Natural killer cell (primary cell): ENCODE measurements around the gene GYS1. TPM values are rescaled to one million over a fixed set of nuclear protein-coding genes. Genes with fewer than 3 reads are reported as not detected.

ENCODE experiments used
- ATAC-seq, 3 donors: fragments of 150-1000 bp in 2 of 3; fragments of 200-7000 bp in 1 of 3; cut with Tn5 transposase; 1 replicate in 1 of 3; 2 replicates in 2 of 3; pipeline ENCODE4 v1.10.0; 2021; ENCODE audit warnings: mild to moderate bottlenecking in 2 of 3, moderate library complexity in 2 of 3
- DNase-seq, 2 donors: peaks; one replicate each; pipeline versions ENCODE4 v3.0.0 to v3.0.0-alpha.2; 2013 to 2021; ENCODE audit warnings: mixed read lengths in 1 of 2
- H3K27ac ChIP-seq: one replicate; pipeline ENCODE4 v1.5.1; 2013; ENCODE audit warnings: mild to moderate bottlenecking, low read length
- H3K27me3 ChIP-seq: one replicate; pipeline ENCODE4 v1.6.1; 2013; ENCODE audit warnings: low read length; ENCODE audit not compliant: control insufficient read depth, insufficient read depth
- H3K36me3 ChIP-seq: one replicate; pipeline ENCODE4 v1.6.1; 2013; ENCODE audit warnings: low read length; ENCODE audit not compliant: control insufficient read depth, insufficient read depth
- H3K4me1 ChIP-seq: one replicate; pipeline ENCODE4 v1.6.1; 2013; ENCODE audit warnings: low read length; ENCODE audit not compliant: control insufficient read depth, insufficient read depth
- H3K4me3 ChIP-seq: one replicate; pipeline ENCODE4 v1.5.1; 2013; ENCODE audit warnings: low read length
- H3K9me3 ChIP-seq: one replicate; pipeline ENCODE4 v1.6.1; 2013; ENCODE audit warnings: low read length; ENCODE audit not compliant: control insufficient read depth, insufficient read depth
- H3K27ac Mint-ChIP-seq, 2 donors: one replicate each; pipeline ENCODE4 v1.8.0; 2022; ENCODE audit warnings: mild to moderate bottlenecking in 2 of 2, mixed read lengths in 2 of 2, moderate library complexity in 1 of 2
- H3K27me3 Mint-ChIP-seq, 2 donors: one replicate each; pipeline ENCODE4 v1.8.0; 2022; ENCODE audit warnings: low read depth in 2 of 2, mixed read lengths in 2 of 2
- H3K36me3 Mint-ChIP-seq: one replicate; pipeline ENCODE4 v1.8.0; 2022; ENCODE audit warnings: mixed read lengths
- H3K4me1 Mint-ChIP-seq, 2 donors: one replicate each; pipeline ENCODE4 v1.8.0; 2022; ENCODE audit warnings: mixed read lengths in 2 of 2
- H3K4me3 Mint-ChIP-seq: one replicate; pipeline ENCODE4 v1.8.0; 2022; ENCODE audit warnings: mild to moderate bottlenecking, moderate library complexity, mixed read lengths
- H3K9me3 Mint-ChIP-seq, 2 donors: one replicate each; pipeline ENCODE4 v1.8.0; 2022; ENCODE audit warnings: mixed read lengths in 2 of 2
- CTCF ChIP-seq: fragments of 200-600 bp; IDR thresholded peaks from one replicate; pipeline ENCODE4 v1.8.0; 2022; ENCODE audit warnings: antibody characterized with exemption
- WGBS: methylation state at CpG from one replicate; pipeline ENCODE4 v1.1.7; 2013; ENCODE audit warnings: missing lambda C conversion rate; ENCODE audit not compliant: insufficient coverage; 5-methylcytosine and 5-hydroxymethylcytosine counted together
- intact Hi-C: fragments of 100-400 bp; cut with micrococcal nuclease; formaldehyde crosslinking; loops from one replicate; pipeline ENCODE4 v1.14.2; 2022
- total RNA-seq, 4 donors: library from RNA; stranded (reverse); fragments of 120-200 nt in 1 of 4; gene quantifications; one replicate each; pipeline versions ENCODE4 v1.2.3 to v1.2.4, GENCODE V29; 2013 to 2022

The GYS1 gene
- total RNA-seq, 3 donors from 2014 or later (not counting 1 experiment from before 2014, with no cell fraction given): 31.6 to 34.5 (median 34.4) TPM

- intact Hi-C loops: no loop called here
- H3K9me3 Mint-ChIP-seq: no peaks in the 10 kb centered on the region
- 74% methylated on average over 3 of the region's 3 CpGs for WGBS
- no peak overlapping the region for H3K27ac Mint-ChIP-seq
- no peaks in the 10 kb centered on the region for H3K27me3 ChIP-seq
- H3K4me1 Mint-ChIP-seq: peaks cover under 1 to 4% of the 10 kb centered on the region in 2 donors
- H3K27me3 Mint-ChIP-seq: no peaks in the 10 kb centered on the region
- no peaks in the 10 kb centered on the region for H3K9me3 ChIP-seq
- TF ChIP-seq CTCF: no peak
- no peak overlapping the region for H3K4me3 Mint-ChIP-seq
- no peaks in the 10 kb centered on the region for H3K36me3 Mint-ChIP-seq
- H3K36me3 ChIP-seq: no peaks in the 10 kb centered on the region
- DNase-seq (no peak), ATAC-seq (no peak)
- no peak overlapping the region for H3K27ac ChIP-seq
- H3K4me3 ChIP-seq: no peak overlapping the region
- H3K4me1 ChIP-seq: peaks cover 8% of the 10 kb centered on the region
Measured at GRCh38 chr19:48950159-48950558, 43.0 kb downstream of the GYS1 start.

GRCh38 chr19:48947258-48947542 is 45.9 kb downstream of the GYS1 start:
- intact Hi-C loops: no loop called here
- Mint-ChIP-seq H3K4me3 (no peak overlapping the region), H3K36me3 (no peaks in the 10 kb centered on the region), H3K4me1 (no peaks in the 10 kb centered on the region), H3K27ac (no peak overlapping the region), H3K27me3 (no peaks in the 10 kb centered on the region), H3K9me3 (no peaks in the 10 kb centered on the region)
- 95% methylated on average over 3 of the region's 3 CpGs for WGBS
- H3K27me3 ChIP-seq: no peaks in the 10 kb centered on the region
- no peak for TF ChIP-seq CTCF
- no peaks in the 10 kb centered on the region for H3K4me1 ChIP-seq
- no peak overlapping the region for H3K27ac ChIP-seq
- H3K9me3 ChIP-seq: no peaks in the 10 kb centered on the region
- no peak for DNase-seq
- H3K36me3 ChIP-seq: no peaks in the 10 kb centered on the region
- H3K4me3 ChIP-seq: no peak overlapping the region
- ATAC-seq: no peak

GRCh38 chr19:48946463-48947257 is 46.4 kb downstream of the GYS1 start:
- no peaks in the 10 kb centered on the region for H3K4me1 Mint-ChIP-seq
- no peaks in the 10 kb centered on the region for H3K27me3 Mint-ChIP-seq
- no peak for ATAC-seq
- no peak for TF ChIP-seq CTCF
- H3K36me3 ChIP-seq: no peaks in the 10 kb centered on the region
- H3K9me3 ChIP-seq: no peaks in the 10 kb centered on the region
- DNase-seq: no peak
- H3K4me3 ChIP-seq: no peak overlapping the region
- H3K27ac Mint-ChIP-seq: no peak overlapping the region
- H3K9me3 Mint-ChIP-seq: no peaks in the 10 kb centered on the region
- H3K27ac ChIP-seq: no peak overlapping the region
- intact Hi-C loops: no loop called here
- no peaks in the 10 kb centered on the region for H3K36me3 Mint-ChIP-seq
- WGBS: 80% methylated on average over 9 of the region's 9 CpGs
- no peak overlapping the region for H3K4me3 Mint-ChIP-seq
- H3K27me3 ChIP-seq: no peaks in the 10 kb centered on the region
- no peaks in the 10 kb centered on the region for H3K4me1 ChIP-seq

- H3K27ac Mint-ChIP-seq: no peak overlapping the region
- H3K9me3 Mint-ChIP-seq: no peaks in the 10 kb centered on the region
- no peak for TF ChIP-seq CTCF
- no peaks in the 10 kb centered on the region for H3K4me1 Mint-ChIP-seq
- Histone ChIP-seq H3K4me1 (no peaks in the 10 kb centered on the region), H3K9me3 (no peaks in the 10 kb centered on the region), H3K4me3 (no peak overlapping the region), H3K27ac (no peak overlapping the region), H3K36me3 (no peaks in the 10 kb centered on the region), H3K27me3 (no peaks in the 10 kb centered on the region)
- intact Hi-C loops: no loop called here
- H3K27me3 Mint-ChIP-seq: no peaks in the 10 kb centered on the region
- DNase-seq (no peak), ATAC-seq (no peak)
- 87% methylated on average over 2 of the region's 2 CpGs for WGBS
- no peak overlapping the region for H3K4me3 Mint-ChIP-seq
- H3K36me3 Mint-ChIP-seq: no peaks in the 10 kb centered on the region
Measured at GRCh38 chr19:48945817-48946216, 47.3 kb downstream of the GYS1 start.
